Vagina (tissue), 2 donors: ENCODE measurements around the gene KCNC2. TPM values are rescaled to one million over a fixed set of nuclear protein-coding genes. Genes with fewer than 3 reads are reported as not detected.

ENCODE experiments used
- DNase-seq, 2 donors: peaks; one replicate each; pipeline ENCODE4 v3.0.0-alpha.2; 2017; ENCODE audit errors: extremely low spot score in 2 of 2
- H3K27ac ChIP-seq: fragments of 200-600 bp; sonication (generic); one replicate; pipeline ENCODE4 v1.5.1; 2019
- H3K27me3 ChIP-seq: fragments of 200-600 bp; sonication (generic); one replicate; pipeline ENCODE4 v1.5.1; 2019
- H3K36me3 ChIP-seq, 2 donors: fragments of 200-600 bp; sonication (generic); one replicate each; pipeline ENCODE4 v1.5.1; 2017 to 2019
- H3K4me1 ChIP-seq: fragments of 200-600 bp; sonication (generic); one replicate; pipeline ENCODE4 v1.5.1; 2019
- H3K4me3 ChIP-seq, 2 donors: fragments of 200-600 bp; sonication (generic); 1 replicate in 1 of 2; 2 replicates in 1 of 2; pipeline ENCODE4 v1.5.1; 2016 to 2019
- H3K9me3 ChIP-seq: fragments of 200-600 bp; sonication (generic); one replicate; pipeline ENCODE4 v1.5.1; 2019
- POLR2A ChIP-seq, 2 donors: fragments of 450-650 bp; IDR thresholded peaks; one replicate each; pipeline ENCODE4 v1.6.1; 2017; ENCODE audit warnings: antibody characterized with exemption in 2 of 2, mild to moderate bottlenecking in 2 of 2, moderate library complexity in 2 of 2
- POLR2AphosphoS5 ChIP-seq, 2 donors: sonication (generic); formaldehyde crosslinking; IDR thresholded peaks; one replicate each; pipeline ENCODE4 v1.9.0; 2017; ENCODE audit warnings: antibody characterized with exemption in 2 of 2, mild to moderate bottlenecking in 2 of 2, low read depth in 1 of 2; ENCODE audit not compliant: insufficient read depth in 1 of 2
- intact Hi-C: fragments of 100-400 bp; cut with DNase I; formaldehyde crosslinking; loops from one replicate; pipeline ENCODE4 v1.15.1; 2023
- total RNA-seq: library from RNA; depleted of rRNA; stranded (reverse); fragments of >200 nt; gene quantifications from one replicate; pipeline ENCODE4 v1.2.3, GENCODE V29; 2016
- TF ChIP-seq, protein P1 (sequence below), 3 experiments: fragments of 450-650 bp in 2 of 3; fragments of 200-600 bp in 1 of 3; sonication (generic) in 1 of 3; IDR thresholded peaks; one replicate each; pipeline ENCODE4 v1.5.1; 2017 to 2019; ENCODE audit warnings: antibody characterized with exemption in 3 of 3, mild to moderate bottlenecking in 2 of 3, moderate library complexity in 2 of 3

Gene KCNC2
- total RNA-seq, 1 donor from 2014 or later = 0.25 TPM

DNA sequence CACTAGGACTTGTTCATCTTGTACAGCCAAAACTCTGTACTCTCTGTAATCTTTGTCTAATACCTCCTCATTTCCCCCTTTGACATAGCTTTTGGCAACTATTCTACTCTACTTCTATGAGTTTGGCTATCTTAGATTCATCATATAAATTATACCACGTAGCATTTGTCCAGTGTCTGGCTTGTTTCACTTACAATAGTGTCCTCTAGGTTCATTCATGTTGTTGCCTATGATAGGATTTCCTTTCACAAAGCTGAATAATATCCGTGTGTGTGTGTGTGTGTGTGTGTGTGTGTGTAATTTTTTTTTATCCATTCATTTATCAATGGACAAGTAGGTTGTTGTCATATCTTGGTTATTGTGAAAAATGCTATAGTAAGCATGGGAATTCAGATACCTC lies 209.5 kb downstream of the KCNC2 start:
- H3K4me3 ChIP-seq = no peak overlapping the region

DNA sequence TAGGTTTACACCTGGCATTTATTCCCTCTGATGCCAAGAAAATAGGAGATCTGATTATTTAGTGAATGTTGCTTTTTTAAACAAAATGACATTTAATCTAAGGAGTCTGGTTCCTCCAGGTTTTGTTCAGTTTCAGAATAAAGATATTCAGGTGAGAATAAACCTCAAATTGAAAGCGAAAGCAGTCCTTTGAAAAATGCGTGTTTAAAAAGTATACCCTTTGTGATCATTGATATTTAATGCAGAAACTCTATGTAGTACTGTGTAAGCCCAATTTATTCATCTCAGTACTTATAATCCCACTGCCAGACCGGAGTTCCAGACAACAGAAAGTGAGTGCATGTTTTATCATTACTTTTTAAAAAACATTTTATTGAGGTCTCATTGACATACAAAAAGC lies 210.2 kb downstream of the KCNC2 start:
- no peak overlapping the region for H3K27ac ChIP-seq
- H3K9me3 ChIP-seq = no peaks in the 10 kb centered on the region
- H3K4me3 ChIP-seq = no peak overlapping the region
- intact Hi-C loops = no loop called here
- TF ChIP-seq POLR2AphosphoS5 (IDR thresholded peaks at IDR 0.05; ENCODE audit: insufficient read depth in 1 of 2, low read depth in 1 of 2) = no peak
- no peak for TF ChIP-seq POLR2A (IDR thresholded peaks at IDR 0.05)
- TF ChIP-seq, protein P1, sequence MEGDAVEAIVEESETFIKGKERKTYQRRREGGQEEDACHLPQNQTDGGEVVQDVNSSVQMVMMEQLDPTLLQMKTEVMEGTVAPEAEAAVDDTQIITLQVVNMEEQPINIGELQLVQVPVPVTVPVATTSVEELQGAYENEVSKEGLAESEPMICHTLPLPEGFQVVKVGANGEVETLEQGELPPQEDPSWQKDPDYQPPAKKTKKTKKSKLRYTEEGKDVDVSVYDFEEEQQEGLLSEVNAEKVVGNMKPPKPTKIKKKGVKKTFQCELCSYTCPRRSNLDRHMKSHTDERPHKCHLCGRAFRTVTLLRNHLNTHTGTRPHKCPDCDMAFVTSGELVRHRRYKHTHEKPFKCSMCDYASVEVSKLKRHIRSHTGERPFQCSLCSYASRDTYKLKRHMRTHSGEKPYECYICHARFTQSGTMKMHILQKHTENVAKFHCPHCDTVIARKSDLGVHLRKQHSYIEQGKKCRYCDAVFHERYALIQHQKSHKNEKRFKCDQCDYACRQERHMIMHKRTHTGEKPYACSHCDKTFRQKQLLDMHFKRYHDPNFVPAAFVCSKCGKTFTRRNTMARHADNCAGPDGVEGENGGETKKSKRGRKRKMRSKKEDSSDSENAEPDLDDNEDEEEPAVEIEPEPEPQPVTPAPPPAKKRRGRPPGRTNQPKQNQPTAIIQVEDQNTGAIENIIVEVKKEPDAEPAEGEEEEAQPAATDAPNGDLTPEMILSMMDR (IDR thresholded peaks at IDR 0.05) = no peak
- no peaks in the 10 kb centered on the region for H3K36me3 ChIP-seq
- H3K4me1 ChIP-seq = no peaks in the 10 kb centered on the region
- H3K27me3 ChIP-seq = no peaks in the 10 kb centered on the region
- no peak for DNase-seq

More for the DNA sequence above, 209.5 kb downstream of the KCNC2 start:
- no peaks in the 10 kb centered on the region for H3K4me1 ChIP-seq
- no peaks in the 10 kb centered on the region for H3K9me3 ChIP-seq
- no peaks in the 10 kb centered on the region for H3K36me3 ChIP-seq
- H3K27ac ChIP-seq = no peak overlapping the region
- H3K27me3 ChIP-seq = no peaks in the 10 kb centered on the region
- TF ChIP-seq POLR2A (IDR thresholded peaks at IDR 0.05) = no peak
- TF ChIP-seq, protein P1 (IDR thresholded peaks at IDR 0.05) = no peak
- no peak for TF ChIP-seq POLR2AphosphoS5 (IDR thresholded peaks at IDR 0.05; ENCODE audit: insufficient read depth in 1 of 2, low read depth in 1 of 2)
- intact Hi-C loops = no loop called here
- DNase-seq = no peak

Other genes starting within 250 kb of the KCNC2 start
- gene CAPS2, start 120.5 kb upstream of the KCNC2 start, total RNA-seq = 24.6 TPM
- not detected for gene GLIPR1L1, start 124.8 kb upstream of the KCNC2 start, total RNA-seq
- gene GLIPR1L2, start 181.2 kb upstream of the KCNC2 start, total RNA-seq = 1.2 TPM